HUES64 (cell line): ENCODE data around the gene WDR72.

Experiments
- H3K27ac ChIP-seq: 2 replicates; pipeline ENCODE4 v1.7.0; 2013; ENCODE audit warnings: low read depth, low read length, inconsistent platforms
- H3K27me3 ChIP-seq: 2 replicates; pipeline ENCODE4 v1.6.1; 2013; ENCODE audit warnings: mild to moderate bottlenecking, low read length; ENCODE audit not compliant: insufficient read depth
- H3K36me3 ChIP-seq: 2 replicates; pipeline ENCODE4 v1.6.1; 2013; ENCODE audit warnings: mild to moderate bottlenecking, low read length; ENCODE audit not compliant: insufficient read depth
- H3K4me1 ChIP-seq: 2 replicates; pipeline ENCODE4 v1.6.1; 2013; ENCODE audit warnings: mild to moderate bottlenecking, low read length, moderate library complexity; ENCODE audit not compliant: insufficient read depth
- H3K4me3 ChIP-seq: 2 replicates; pipeline ENCODE4 v1.5.1; 2013; ENCODE audit warnings: mild to moderate bottlenecking, low read length, moderate library complexity
- H3K9ac ChIP-seq: 2 replicates; pipeline ENCODE4 v1.6.1; 2013; ENCODE audit warnings: mild to moderate bottlenecking, low read depth, low read length
- H3K9me3 ChIP-seq: 2 replicates; pipeline ENCODE4 v1.6.1; 2013; ENCODE audit warnings: low read depth, low read length; ENCODE audit not compliant: insufficient read depth
- WGBS: fragments of 150-250, 120-280 bp; methylation state at CpG from one replicate; pipeline ENCODE4 v1.1.7; 2013; ENCODE audit warnings: missing lambda C conversion rate; 5-methylcytosine and 5-hydroxymethylcytosine counted together

WDR72 gene

GRCh38 chr15:53588773-53589172 lies 170.7 kb downstream of the WDR72 start:
- Histone ChIP-seq H3K9me3 (no peaks in the 10 kb centered on the region), H3K27me3 (no peaks in the 10 kb centered on the region), H3K9ac (no peak overlapping the region), H3K27ac (no peak overlapping the region), H3K4me1 (peaks cover 19% of the 10 kb centered on the region), H3K36me3 (no peaks in the 10 kb centered on the region), H3K4me3 (no peak overlapping the region)
- 68% methylated on average over 1 of the region's 1 CpG for WGBS

DNA sequence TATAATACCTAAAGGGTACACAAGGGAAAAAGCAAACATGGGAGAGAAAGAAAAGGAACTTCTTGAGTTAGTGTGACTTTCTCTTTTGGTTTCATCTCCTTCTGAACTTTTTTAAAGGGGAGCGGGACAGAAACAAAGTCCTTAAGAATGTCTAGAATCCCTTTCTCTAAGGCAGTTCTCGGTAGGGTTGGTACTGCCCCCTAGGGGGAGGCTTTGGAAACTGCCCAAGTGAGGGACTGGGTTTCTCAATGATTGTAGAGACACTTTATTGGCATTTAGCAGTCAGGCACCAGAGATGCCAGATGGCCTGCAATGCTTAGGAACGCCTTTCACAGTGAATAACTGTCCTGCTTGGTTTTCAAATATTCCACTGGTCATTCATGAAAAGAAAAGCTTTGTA lies 172.7 kb downstream of the WDR72 start:
- H3K27ac ChIP-seq = no peak overlapping the region

GRCh38 chr15:53581513-53581912 lies 177.9 kb downstream of the WDR72 start:
- Histone ChIP-seq H3K4me3 (no peak overlapping the region), H3K27ac (no peak overlapping the region), H3K27me3 (no peaks in the 10 kb centered on the region), H3K36me3 (no peaks in the 10 kb centered on the region), H3K9ac (no peak overlapping the region), H3K9me3 (no peaks in the 10 kb centered on the region), H3K4me1 (no peaks in the 10 kb centered on the region)
- WGBS = no CpG with 5 or more reads among the region's 1 CpG

More for the DNA sequence above, 172.7 kb downstream of the WDR72 start:
- H3K4me3 ChIP-seq = no peak overlapping the region
- no peaks in the 10 kb centered on the region for H3K36me3 ChIP-seq
- no peak overlapping the region for H3K9ac ChIP-seq
- H3K4me1 ChIP-seq = peaks cover 19% of the 10 kb centered on the region
- WGBS = 40% methylated on average over 3 of the region's 3 CpGs
- H3K9me3 ChIP-seq = no peaks in the 10 kb centered on the region
- no peaks in the 10 kb centered on the region for H3K27me3 ChIP-seq

DNA sequence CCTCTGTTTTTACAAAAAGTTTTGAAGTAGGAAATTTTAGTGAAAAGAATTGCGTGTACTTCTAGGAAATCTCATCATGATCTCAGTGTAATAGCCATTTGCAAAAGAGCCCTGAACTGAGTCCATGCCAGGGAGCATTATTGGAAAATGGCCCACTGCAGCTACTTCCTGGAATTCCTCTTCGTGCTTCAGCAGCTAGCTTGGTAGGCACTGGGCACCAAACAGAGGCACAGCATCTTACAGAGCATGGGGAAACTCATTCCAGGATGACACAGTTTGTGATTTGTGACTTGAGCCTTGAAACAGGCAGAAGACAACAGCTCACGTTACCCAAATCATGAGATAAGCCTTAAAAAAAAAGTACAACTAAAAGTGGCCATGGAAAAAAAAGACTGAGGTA lies 179.1 kb downstream of the WDR72 start:
- no peak overlapping the region for H3K4me3 ChIP-seq
- H3K9me3 ChIP-seq = no peaks in the 10 kb centered on the region
- WGBS = 93% methylated on average over 3 of the region's 3 CpGs
- no peak overlapping the region for H3K27ac ChIP-seq
- H3K27me3 ChIP-seq = no peaks in the 10 kb centered on the region
- H3K9ac ChIP-seq = no peak overlapping the region
- no peaks in the 10 kb centered on the region for H3K4me1 ChIP-seq
- H3K36me3 ChIP-seq = no peaks in the 10 kb centered on the region

DNA sequence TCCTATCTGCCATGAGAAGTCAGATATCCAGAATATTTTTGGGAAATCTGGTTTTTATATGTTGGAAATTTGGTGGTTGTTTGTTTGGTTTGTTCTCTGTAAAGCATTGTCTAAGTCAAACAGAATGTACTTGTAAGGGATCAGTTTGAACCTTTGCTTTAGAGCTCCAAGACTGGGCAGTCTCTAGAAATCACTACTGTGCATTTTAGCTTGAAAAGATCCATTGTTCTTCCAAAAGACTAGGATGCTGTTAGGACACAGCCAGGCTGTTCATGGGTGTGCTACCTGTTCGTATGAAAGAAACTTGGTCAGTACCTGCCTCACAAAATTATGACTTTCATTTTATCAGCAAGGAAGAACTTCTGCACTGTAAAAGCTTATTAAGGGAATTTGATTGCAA lies 182.6 kb downstream of the WDR72 start:
- H3K27me3 ChIP-seq = no peaks in the 10 kb centered on the region
- no peak overlapping the region for H3K27ac ChIP-seq
- no peaks in the 10 kb centered on the region for H3K9me3 ChIP-seq
- H3K4me3 ChIP-seq = no peak overlapping the region
- 100% methylated on average over 1 of the region's 1 CpG for WGBS
- H3K9ac ChIP-seq = no peak overlapping the region
- H3K36me3 ChIP-seq = no peaks in the 10 kb centered on the region
- H3K4me1 ChIP-seq = no peaks in the 10 kb centered on the region

DNA sequence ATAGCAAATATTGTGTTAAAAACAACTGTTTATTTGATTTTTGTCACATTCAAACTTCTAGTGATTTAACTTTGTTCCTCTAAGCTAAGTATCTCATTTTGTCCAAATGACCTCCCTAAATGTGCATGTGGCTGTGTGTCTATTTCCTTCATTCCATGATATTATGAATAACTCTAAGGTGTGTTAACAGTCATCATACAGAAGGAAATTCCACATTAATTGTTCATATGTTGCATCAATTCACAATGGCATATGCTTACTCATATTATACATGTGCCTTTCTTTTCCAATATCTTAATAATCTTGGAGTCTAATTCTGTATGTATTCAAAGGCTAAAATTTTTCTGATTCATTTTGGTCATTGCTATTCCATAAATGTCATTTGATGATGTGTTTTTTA lies 186.4 kb downstream of the WDR72 start:
- no peaks in the 10 kb centered on the region for H3K27me3 ChIP-seq

DNA sequence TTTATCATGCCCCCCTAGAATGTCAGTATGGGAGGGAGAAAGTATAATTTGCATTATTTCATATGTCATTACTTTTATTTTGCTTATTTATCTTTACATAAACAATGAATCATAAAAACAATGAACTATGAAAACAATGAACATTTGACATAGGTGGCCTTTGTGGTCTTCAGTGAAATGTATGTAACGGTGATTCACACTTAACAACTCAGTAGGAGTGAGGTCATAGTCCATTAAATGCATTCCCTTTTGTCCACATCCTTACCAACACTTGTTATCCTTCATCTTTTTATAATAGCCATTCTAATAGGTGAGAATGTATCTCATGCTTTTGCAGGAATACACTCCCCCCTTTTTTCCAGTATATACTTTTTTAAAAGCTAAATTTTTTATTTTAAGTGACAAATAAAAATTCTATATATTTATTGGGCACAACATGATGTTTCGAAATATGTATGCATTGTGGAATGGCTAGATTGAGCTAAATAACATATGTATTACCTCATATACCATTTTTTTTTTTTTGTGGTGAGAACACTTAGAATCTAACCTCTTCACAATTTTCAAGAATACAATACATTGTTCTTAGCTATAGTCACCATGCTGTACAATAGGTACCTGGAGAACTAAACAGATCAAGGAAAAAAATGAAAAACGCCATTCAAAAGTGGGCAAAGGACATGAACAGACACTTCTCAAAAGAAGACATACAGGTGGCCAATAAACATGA lies 189.5 kb downstream of the WDR72 start:
- Histone ChIP-seq H3K4me1 (no peaks in the 10 kb centered on the region), H3K27me3 (no peaks in the 10 kb centered on the region), H3K9ac (no peak overlapping the region), H3K9me3 (no peaks in the 10 kb centered on the region), H3K27ac (no peak overlapping the region), H3K36me3 (no peaks in the 10 kb centered on the region), H3K4me3 (no peak overlapping the region)
- 95% methylated on average over 2 of the region's 3 CpGs for WGBS

More for the DNA sequence above, 186.4 kb downstream of the WDR72 start:
- H3K9ac ChIP-seq = no peak overlapping the region
- no peak overlapping the region for H3K27ac ChIP-seq
- H3K9me3 ChIP-seq = no peaks in the 10 kb centered on the region
- no peaks in the 10 kb centered on the region for H3K4me1 ChIP-seq
- no peak overlapping the region for H3K4me3 ChIP-seq
- H3K36me3 ChIP-seq = no peaks in the 10 kb centered on the region

GRCh38 chr15:53566912-53567311 lies 192.6 kb downstream of the WDR72 start:
- H3K27ac ChIP-seq = no peak overlapping the region
- no peaks in the 10 kb centered on the region for H3K9me3 ChIP-seq
- no peak overlapping the region for H3K9ac ChIP-seq
- peaks cover 6% of the 10 kb centered on the region; the same call in 1 of the 2 replicates for H3K4me1 ChIP-seq
- H3K4me3 ChIP-seq = no peak overlapping the region
- no peaks in the 10 kb centered on the region for H3K27me3 ChIP-seq
- 98% methylated on average over 4 of the region's 4 CpGs for WGBS
- no peaks in the 10 kb centered on the region for H3K36me3 ChIP-seq

DNA sequence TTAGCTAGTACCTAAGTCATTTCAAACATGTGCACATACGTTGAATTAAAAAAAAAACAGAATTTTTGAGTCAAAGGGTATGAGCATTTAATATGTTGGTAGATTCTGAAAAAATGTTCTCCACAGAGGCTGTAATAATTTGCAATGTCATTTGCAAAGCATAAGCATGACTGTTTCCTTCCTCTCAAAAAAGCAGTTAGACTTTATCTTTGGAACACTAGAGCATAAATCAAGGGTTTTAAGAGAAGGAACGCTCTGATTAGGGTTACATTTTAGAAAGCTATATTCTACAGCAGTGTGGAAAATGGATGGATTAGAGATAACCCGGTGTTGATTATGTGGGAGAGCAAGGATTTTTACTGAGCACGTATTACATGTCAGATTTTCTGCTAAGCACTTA lies 193.7 kb downstream of the WDR72 start:
- WGBS = 95% methylated on average over 4 of the region's 4 CpGs

DNA sequence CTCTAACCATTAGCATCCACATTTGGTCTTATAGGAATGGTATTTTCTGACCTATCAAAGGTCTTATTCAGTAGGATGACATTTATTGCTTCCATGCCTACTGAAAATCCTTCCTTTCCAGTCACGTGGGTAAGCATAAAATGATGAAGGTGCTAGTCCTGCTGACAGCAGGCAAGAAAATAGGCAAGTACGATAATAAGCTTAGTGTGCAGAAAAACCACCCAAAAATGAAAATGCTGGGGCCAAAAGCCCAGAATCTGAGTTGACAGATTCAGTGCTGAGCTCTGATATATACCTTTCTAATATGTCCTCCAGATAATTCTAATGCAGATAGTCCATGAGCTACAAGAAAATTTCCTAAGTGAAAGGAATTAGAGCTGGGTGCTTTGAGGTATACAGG lies 194.8 kb downstream of the WDR72 start:
- no peaks in the 10 kb centered on the region for H3K36me3 ChIP-seq
- H3K9me3 ChIP-seq = no peaks in the 10 kb centered on the region
- peaks cover 27% of the 10 kb centered on the region for H3K4me1 ChIP-seq
- H3K4me3 ChIP-seq = no peak overlapping the region
- H3K9ac ChIP-seq = no peak overlapping the region
- WGBS = 98% methylated on average over 2 of the region's 2 CpGs
- H3K27ac ChIP-seq = no peak overlapping the region
- H3K27me3 ChIP-seq = no peaks in the 10 kb centered on the region

More for the DNA sequence above, 193.7 kb downstream of the WDR72 start:
- H3K36me3 ChIP-seq = no peaks in the 10 kb centered on the region
- H3K27ac ChIP-seq = no peak overlapping the region
- H3K4me3 ChIP-seq = no peak overlapping the region
- H3K4me1 ChIP-seq = peaks cover 17% of the 10 kb centered on the region
- H3K9ac ChIP-seq = no peak overlapping the region
- H3K27me3 ChIP-seq = no peaks in the 10 kb centered on the region
- no peaks in the 10 kb centered on the region for H3K9me3 ChIP-seq

DNA sequence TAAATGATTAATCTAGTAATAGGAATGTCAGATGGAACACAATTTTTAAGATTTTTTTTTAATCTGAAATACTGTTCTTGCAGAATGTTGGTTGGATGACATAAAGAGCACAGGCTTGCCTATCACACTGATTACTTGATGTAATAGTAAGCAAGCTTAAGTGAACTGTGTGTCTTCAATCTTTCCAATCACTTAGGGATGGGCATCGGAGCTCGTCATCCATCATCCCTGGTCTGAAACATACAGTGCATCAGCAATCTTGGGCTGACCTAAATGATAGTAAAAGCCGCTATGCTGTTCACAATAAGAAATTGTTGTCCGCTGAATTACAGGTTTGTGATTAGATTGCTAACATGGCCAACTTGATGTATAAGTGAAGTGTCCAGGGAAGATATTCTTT lies 195.8 kb downstream of the WDR72 start:
- H3K4me3 ChIP-seq = no peak overlapping the region
- 93% methylated on average over 4 of the region's 4 CpGs for WGBS
- no peak overlapping the region for H3K9ac ChIP-seq
- peaks cover 37% of the 10 kb centered on the region for H3K4me1 ChIP-seq
- H3K9me3 ChIP-seq = no peaks in the 10 kb centered on the region
- H3K36me3 ChIP-seq = no peaks in the 10 kb centered on the region
- no peak overlapping the region for H3K27ac ChIP-seq
- no peaks in the 10 kb centered on the region for H3K27me3 ChIP-seq
